HepG2 (cell line): Measurements from ENCODE around the gene TNFRSF1B. TPM values are rescaled to one million over a fixed set of nuclear protein-coding genes. Genes with fewer than 3 reads are reported as not detected.

Experiments used
- ATAC-seq: fragments of 200-7000 bp; cut with Tn5 transposase; 3 replicates; pipeline ENCODE4 v1.9.1; 2020; ENCODE audit warnings: mild to moderate bottlenecking, moderate library complexity
- BruUV-seq: library from RNA; stranded (reverse); fragments of 400-500 nt; replicated peaks from 2 replicates; lab custom pipeline; 2021; lab: Mats Ljungman, UMichigan
- CTCF ChIA-PET: fragments of 300-600 bp; formaldehyde crosslinking; extraction: SDS; loops from one replicate; lab custom pipeline; 2021; ENCODE audit warnings: low total read pairs, inconsistent platforms, low intra/inter-chr PET ratio; lab: Yijun Ruan, JAX
- POLR2A ChIA-PET: fragments of 350-600 bp; sonication (Branson Sonifier 250); formaldehyde crosslinking; loops from one replicate; lab custom pipeline; 2020; ENCODE audit warnings: antibody characterized with exemption, inconsistent platforms; lab: Yijun Ruan, JAX
- DNase-seq: peaks from one replicate; pipeline ENCODE4 v3.0.0-alpha.2; 2015; ENCODE audit warnings: low spot score
- FAIRE-seq: peaks from 3 replicates; lab custom pipeline; 2011; peaks lifted over from hg19 to GRCh38; lab: Jason Lieb, UNC
- H2AFZ ChIP-seq: one replicate; pipeline ENCODE4 v1.6.1; 2011; ENCODE audit warnings: low read length, inconsistent platforms
- H3K27ac ChIP-seq: fragments of 300-600 bp; 3 replicates; pipeline ENCODE4 v1.8.0; 2011; ENCODE audit warnings: mixed run types, mild to moderate bottlenecking, mixed read lengths, low read length, inconsistent platforms; ENCODE audit not compliant: insufficient read depth; ENCODE audit errors: extremely low read length
- H3K27me3 ChIP-seq, 2 experiments: fragments of 200-600 bp in 1 of 2; 2 replicates in 1 of 2; 3 replicates in 1 of 2; pipeline versions ENCODE4 v1.6.0 to v1.8.0; 2011; ENCODE audit warnings: low read length in 2 of 2, mild to moderate bottlenecking in 2 of 2, moderate library complexity in 2 of 2, inconsistent platforms in 1 of 2; ENCODE audit not compliant: insufficient read depth in 2 of 2, control insufficient read depth in 1 of 2
- H3K36me3 ChIP-seq, 2 experiments: fragments of 200-600 bp in 1 of 2; replicated peaks in 1 of 2; 2 replicates in 1 of 2; 3 replicates in 1 of 2; pipeline versions ENCODE4 v1.5.1 to v1.8.0; 2011; ENCODE audit warnings: low read length in 2 of 2, inconsistent platforms in 1 of 2; ENCODE audit not compliant: insufficient read depth in 2 of 2, control insufficient read depth in 1 of 2
- H3K4me1 ChIP-seq: 2 replicates; pipeline ENCODE4 v1.5.1; 2012; ENCODE audit warnings: low read length, inconsistent platforms; ENCODE audit not compliant: insufficient read depth
- H3K4me2 ChIP-seq: 2 replicates; pipeline ENCODE4 v1.6.0; 2011; ENCODE audit warnings: low read depth, low read length, inconsistent platforms
- H3K4me3 ChIP-seq, 3 experiments: fragments of 200-600 bp in 1 of 3; sonication (generic), shearing (Covaris generic) in 1 of 3; replicated peaks in 1 of 3; 2 replicates each; pipeline ENCODE4 v1.5.1; 2011 to 2016; ENCODE audit warnings: low read length in 3 of 3, inconsistent platforms in 2 of 3, low read depth in 2 of 3, mild to moderate bottlenecking in 2 of 3, control low read depth in 1 of 3, mixed read lengths in 1 of 3; ENCODE audit not compliant: insufficient read depth in 1 of 3
- H3K79me2 ChIP-seq: one replicate; pipeline ENCODE4 v1.6.1; 2011; ENCODE audit warnings: low read length, inconsistent platforms; ENCODE audit not compliant: insufficient read depth
- H3K9ac ChIP-seq: 2 replicates; pipeline ENCODE4 v1.6.0; 2011; ENCODE audit warnings: mild to moderate bottlenecking, low read depth, low read length, inconsistent platforms; ENCODE audit not compliant: insufficient read depth
- H3K9me3 ChIP-seq: 2 replicates; pipeline ENCODE4 v1.5.1; 2012; ENCODE audit warnings: mild to moderate bottlenecking, low read length
- H4K20me1 ChIP-seq: 2 replicates; pipeline ENCODE4 v1.6.0; 2011; ENCODE audit warnings: inconsistent platforms, mild to moderate bottlenecking, low read length, moderate library complexity; ENCODE audit not compliant: insufficient read depth
- ETS1 ChIP-seq: sonication (generic); formaldehyde crosslinking; IDR thresholded peaks from 2 replicates; pipeline ENCODE4 v1.4.0; 2020; ENCODE audit warnings: missing genetic modification reagents
- NFATC3 ChIP-seq: sonication (generic); formaldehyde crosslinking; IDR thresholded peaks from 2 replicates; pipeline ENCODE4 v1.5.1; 2020; ENCODE audit warnings: mild to moderate bottlenecking, missing genetic modification reagents
- NFE2L2 ChIP-seq: fragments of 150-350 bp; IDR thresholded peaks from 2 replicates; pipeline ENCODE4 v1.6.1; 2014; ENCODE audit warnings: low read length
- NRL ChIP-seq: sonication (generic); formaldehyde crosslinking; IDR thresholded peaks from 2 replicates; pipeline ENCODE4 v1.5.0; 2020; ENCODE audit warnings: missing genetic modification reagents, mild to moderate bottlenecking, moderate library complexity, borderline replicate concordance
- PHF8 ChIP-seq: sonication (generic); formaldehyde crosslinking; IDR thresholded peaks from 2 replicates; pipeline ENCODE4 v1.5.0; 2020; ENCODE audit warnings: missing genetic modification reagents
- RARA ChIP-seq: IDR thresholded peaks from 2 replicates; pipeline ENCODE4 v1.6.1; 2016; ENCODE audit warnings: missing genetic modification reagents, missing compliant biosample characterization
- WIZ ChIP-seq: sonication (generic); formaldehyde crosslinking; IDR thresholded peaks from 2 replicates; pipeline ENCODE4 v1.5.1; 2020; ENCODE audit warnings: mild to moderate bottlenecking, missing genetic modification reagents
- XBP1 ChIP-seq: sonication (generic); formaldehyde crosslinking; IDR thresholded peaks from 2 replicates; pipeline ENCODE4 v1.5.0; 2020; ENCODE audit warnings: missing genetic modification reagents
- ZBED4 ChIP-seq: sonication (generic); formaldehyde crosslinking; IDR thresholded peaks from 2 replicates; pipeline ENCODE4 v1.4.0; 2020; ENCODE audit warnings: missing genetic modification reagents, borderline replicate concordance
- ZNF317 ChIP-seq: sonication (generic); formaldehyde crosslinking; IDR thresholded peaks from 2 replicates; pipeline ENCODE4 v1.5.0; 2020; ENCODE audit warnings: mild to moderate bottlenecking, missing genetic modification reagents
- ZNF335 ChIP-seq: sonication (generic); formaldehyde crosslinking; IDR thresholded peaks from 2 replicates; pipeline ENCODE4 v1.4.0; 2020; ENCODE audit warnings: missing genetic modification reagents
- ZNF337 ChIP-seq: sonication (generic); formaldehyde crosslinking; IDR thresholded peaks from 2 replicates; pipeline ENCODE4 v1.5.1; 2020; ENCODE audit warnings: missing genetic modification reagents, low read depth, mild to moderate bottlenecking, borderline replicate concordance
- ZNF773 ChIP-seq: sonication (generic); formaldehyde crosslinking; IDR thresholded peaks from 2 replicates; pipeline ENCODE4 v1.4.0; 2020; ENCODE audit warnings: missing genetic modification reagents, borderline replicate concordance
- ZNF790 ChIP-seq: sonication (generic); formaldehyde crosslinking; IDR thresholded peaks from 2 replicates; pipeline ENCODE4 v1.8.0; 2022; ENCODE audit warnings: missing genetic modification reagents, mild to moderate bottlenecking, borderline replicate concordance
- ZNF816 ChIP-seq: sonication (generic); formaldehyde crosslinking; IDR thresholded peaks from 2 replicates; pipeline ENCODE4 v1.8.0; 2022; ENCODE audit warnings: missing genetic modification reagents, mild to moderate bottlenecking, borderline replicate concordance
- WGBS: methylation state at CpG from one replicate; pipeline ENCODE4 v1.1.6; 2017; ENCODE audit warnings: low lambda C conversion rate; 5-methylcytosine and 5-hydroxymethylcytosine counted together
- in situ Hi-C: cut with HindIII; loops from 2 replicates; pipeline ENCODE4 v1.10.0; 2017; ENCODE audit warnings: low pct_unique_long_range_greater_than_20kb; ENCODE audit not compliant: extremely low pct_ligation_motif_present
- intact Hi-C: fragments of 100-400 bp; cut with micrococcal nuclease; formaldehyde crosslinking; loops from one replicate; pipeline ENCODE4 v1.10.0; 2022; ENCODE audit not compliant: unreplicated experiment
- polyA plus RNA-seq, 8 experiments: library from polyadenylated mRNA; depleted of rRNA in 3 of 8; stranded (reverse) in 7 of 8; unstranded in 1 of 8; fragments of >200 nt; fragmentation: Illumina TruSeq in 4 of 8; extraction: Trizol in 4 of 8; gene quantifications; 2 replicates each; pipeline versions ENCODE4 v1.2.1 to v1.2.3, GENCODE V29; 2011 to 2016; ENCODE audit warnings: low read depth in 4 of 8, missing spikeins in 1 of 8, mixed read lengths in 1 of 8; ENCODE audit not compliant: insufficient read depth in 1 of 8
- total RNA-seq, 5 experiments: library from RNA; depleted of rRNA; stranded (reverse); fragments of >200 nt; fragmentation: Illumina TruSeq; extraction: Trizol; gene quantifications; 2 replicates each; pipeline ENCODE4 v1.2.3, GENCODE V29; 2016; ENCODE audit warnings: low read depth in 1 of 5

TNFRSF1B gene
- total and polyA plus RNA-seq, 2 of the 13 experiments (the other 11 are each of a cell fraction or from before 2014, with no cell fraction given): 0.04 to 0.11 TPM

- DNase-seq (no peak), FAIRE-seq (no peak), ATAC-seq (no peak)
- 17% methylated on average over 3 of the region's 7 CpGs for WGBS
- ChIA-PET CTCF (no interaction called here), POLR2A (no interaction called here)
- no peak overlapping the region for H3K4me3 ChIP-seq
- intact Hi-C loops (no loop called here), in situ Hi-C loops (no loop called here)
- no peaks in the 10 kb centered on the region for H3K79me2 ChIP-seq
- no peak overlapping the region for H3K4me2 ChIP-seq
- BruUV-seq: no TSS peak
- peaks cover 33% of the 10 kb centered on the region for H3K4me1 ChIP-seq
- H3K9me3 ChIP-seq: no peaks in the 10 kb centered on the region
- TF ChIP-seq NFATC3 (CRISPR knock-in tag): no peak
- TF ChIP-seq ZNF335 (CRISPR knock-in tag): no peak
- TF ChIP-seq ZNF337 (CRISPR knock-in tag): no peak
- no peak for TF ChIP-seq ZNF790 (CRISPR knock-in tag)
- no peak for TF ChIP-seq NRL (CRISPR knock-in tag)
- no peak for TF ChIP-seq NFE2L2
- no peak for TF ChIP-seq ZNF816 (CRISPR knock-in tag)
- no peak for TF ChIP-seq ZNF317 (CRISPR knock-in tag)
- TF ChIP-seq ZBED4 (CRISPR knock-in tag): no peak
- no peak for TF ChIP-seq ETS1 (CRISPR knock-in tag)
- no peak for TF ChIP-seq ZNF773
- no peak for TF ChIP-seq XBP1 (CRISPR knock-in tag)
- no peak for TF ChIP-seq RARA (CRISPR knock-in tag)
- no peak for TF ChIP-seq PHF8 (CRISPR knock-in tag)
- no peak for TF ChIP-seq WIZ (CRISPR knock-in tag)
- no peaks in the 10 kb centered on the region for H4K20me1 ChIP-seq
- H2AFZ ChIP-seq: no peak overlapping the region
- no peak overlapping the region for H3K27ac ChIP-seq
- H3K27me3 ChIP-seq: peaks cover 9 to 38% of the 10 kb centered on the region in 2 experiments; a peak in 4 of 5 replicates
- no peaks in the 10 kb centered on the region for H3K36me3 ChIP-seq
- no peak overlapping the region for H3K9ac ChIP-seq
Measured at GRCh38 chr1:12180903-12181302, 14.1 kb downstream of the TNFRSF1B start.
